Ishikawa (cell line): Measurements from ENCODE around the gene B4GALNT4.

Experiments
- CEBPB ChIP-seq: IDR thresholded peaks from 2 replicates; pipeline ENCODE4 v1.6.1; 2012
- CREB1 ChIP-seq: IDR thresholded peaks from 2 replicates; pipeline ENCODE4 v1.6.1; 2012; ENCODE audit warnings: low read depth
- EGR1 ChIP-seq: IDR thresholded peaks from 2 replicates; pipeline ENCODE4 v1.6.1; 2012
- EP300 ChIP-seq: IDR thresholded peaks from 2 replicates; pipeline ENCODE4 v1.6.1; 2012; ENCODE audit warnings: borderline replicate concordance
- FOXM1 ChIP-seq: IDR thresholded peaks from 2 replicates; pipeline ENCODE4 v1.6.1; 2012; ENCODE audit warnings: low read depth, borderline replicate concordance
- MAX ChIP-seq: IDR thresholded peaks from 2 replicates; pipeline ENCODE4 v1.6.1; 2012
- NFIC ChIP-seq: IDR thresholded peaks from 2 replicates; pipeline ENCODE4 v1.6.1; 2012
- RAD21 ChIP-seq: IDR thresholded peaks from 2 replicates; pipeline ENCODE4 v1.6.1; 2012; ENCODE audit warnings: low read depth
- REST ChIP-seq: IDR thresholded peaks from 2 replicates; pipeline ENCODE4 v1.6.1; 2012; ENCODE audit warnings: low read depth, mild to moderate bottlenecking
- TAF1 ChIP-seq: IDR thresholded peaks from 2 replicates; pipeline ENCODE4 v1.6.1; 2012; ENCODE audit warnings: low read depth, mild to moderate bottlenecking
- TCF12 ChIP-seq: IDR thresholded peaks from 2 replicates; pipeline ENCODE4 v1.6.1; 2012; ENCODE audit warnings: low read depth
- TEAD4 ChIP-seq: IDR thresholded peaks from 2 replicates; pipeline ENCODE4 v1.6.1; 2012
- USF1 ChIP-seq: IDR thresholded peaks from 2 replicates; pipeline ENCODE4 v1.6.1; 2012
- YY1 ChIP-seq: IDR thresholded peaks from 2 replicates; pipeline ENCODE4 v1.6.1; 2012; ENCODE audit warnings: low read depth
- ZBTB7A ChIP-seq: IDR thresholded peaks from 2 replicates; pipeline ENCODE4 v1.6.1; 2012; ENCODE audit warnings: low read depth

B4GALNT4 gene

GRCh38 chr11:356610-357009 lies 12.7 kb upstream of the B4GALNT4 start:
- TF ChIP-seq RAD21: no peak
- TF ChIP-seq ZBTB7A: no peak
- TF ChIP-seq EP300: no peak
- TF ChIP-seq TCF12: no peak
- TF ChIP-seq REST: no peak
- no peak for TF ChIP-seq TEAD4

- TF ChIP-seq ZBTB7A: no peak
- TF ChIP-seq TCF12: no peak
- TF ChIP-seq CREB1: no peak
- no peak for TF ChIP-seq TEAD4
- TF ChIP-seq RAD21: no peak
- no peak for TF ChIP-seq EP300
Observed at GRCh38 chr11:357582-357981, 11.7 kb upstream of the B4GALNT4 start.

GRCh38 chr11:358129-358800 lies 11.0 kb upstream of the B4GALNT4 start:
- TF ChIP-seq USF1 (no peak), TAF1 (no peak), TEAD4 (no peak), MAX (no peak), ZBTB7A (no peak), FOXM1 (no peak), NFIC (no peak), EGR1 (no peak), TCF12 (no peak), CREB1 (no peak), YY1 (no peak), EP300 (no peak), CEBPB (no peak), REST (no peak), RAD21 (no peak)

- TF ChIP-seq TEAD4: no peak
- TF ChIP-seq NFIC: no peak
- TF ChIP-seq MAX: no peak
- no peak for TF ChIP-seq TAF1
- no peak for TF ChIP-seq CEBPB
- TF ChIP-seq TCF12: no peak
- TF ChIP-seq USF1: no peak
- no peak for TF ChIP-seq RAD21
- no peak for TF ChIP-seq REST
- no peak for TF ChIP-seq CREB1
- no peak for TF ChIP-seq EP300
- TF ChIP-seq FOXM1: no peak
- no peak for TF ChIP-seq ZBTB7A
- TF ChIP-seq EGR1: no peak
- TF ChIP-seq YY1: no peak
Observed at GRCh38 chr11:359181-359714, 10.1 kb upstream of the B4GALNT4 start.
